Mammary epithelial cell (primary cell): ENCODE data around the gene PITPNB.

ENCODE experiments used
- EZH2 ChIP-seq: IDR thresholded peaks from 2 replicates; pipeline ENCODE4 v1.6.1; 2012; ENCODE audit warnings: low read length, inconsistent platforms, borderline replicate concordance
- TF ChIP-seq, protein P1 (sequence below), 2 donors: IDR thresholded peaks in 1 of 2; conservative IDR thresholded peaks in 1 of 2; 2 replicates each; pipeline ENCODE4 v1.5.1; 2011 to 2012; ENCODE audit warnings: inconsistent platforms in 2 of 2, low read length in 2 of 2, mild to moderate bottlenecking in 2 of 2, control low read depth in 1 of 2, low read depth in 1 of 2; ENCODE audit not compliant: insufficient read depth in 1 of 2; ENCODE audit errors: extremely low read depth in 1 of 2

DNA sequence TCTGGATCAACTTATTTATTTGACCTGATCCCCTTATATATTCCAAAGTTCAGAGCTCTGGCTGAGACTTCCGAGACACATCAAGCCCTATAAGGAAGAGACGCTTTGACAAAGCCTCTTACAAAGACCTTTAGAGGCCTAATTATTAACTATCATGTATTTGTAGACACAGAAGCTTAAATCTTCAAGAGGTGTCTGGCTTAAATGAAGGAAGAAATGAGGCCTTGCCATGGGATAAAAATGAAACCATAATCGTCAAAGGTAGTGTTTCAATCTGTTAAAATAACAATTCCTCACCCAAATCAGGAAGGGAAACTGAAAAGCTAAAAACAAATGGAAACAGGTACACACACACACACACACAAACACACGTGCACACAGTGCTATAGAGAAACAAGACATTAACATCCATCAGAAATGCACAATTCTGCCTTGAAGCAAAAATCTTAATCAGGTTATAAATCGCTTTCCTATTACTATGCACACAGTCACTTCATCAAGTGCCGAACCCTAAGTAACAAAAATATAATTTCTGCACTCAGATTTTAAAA is 50.2 kb downstream of the PITPNB start:
- TF ChIP-seq, protein P1, sequence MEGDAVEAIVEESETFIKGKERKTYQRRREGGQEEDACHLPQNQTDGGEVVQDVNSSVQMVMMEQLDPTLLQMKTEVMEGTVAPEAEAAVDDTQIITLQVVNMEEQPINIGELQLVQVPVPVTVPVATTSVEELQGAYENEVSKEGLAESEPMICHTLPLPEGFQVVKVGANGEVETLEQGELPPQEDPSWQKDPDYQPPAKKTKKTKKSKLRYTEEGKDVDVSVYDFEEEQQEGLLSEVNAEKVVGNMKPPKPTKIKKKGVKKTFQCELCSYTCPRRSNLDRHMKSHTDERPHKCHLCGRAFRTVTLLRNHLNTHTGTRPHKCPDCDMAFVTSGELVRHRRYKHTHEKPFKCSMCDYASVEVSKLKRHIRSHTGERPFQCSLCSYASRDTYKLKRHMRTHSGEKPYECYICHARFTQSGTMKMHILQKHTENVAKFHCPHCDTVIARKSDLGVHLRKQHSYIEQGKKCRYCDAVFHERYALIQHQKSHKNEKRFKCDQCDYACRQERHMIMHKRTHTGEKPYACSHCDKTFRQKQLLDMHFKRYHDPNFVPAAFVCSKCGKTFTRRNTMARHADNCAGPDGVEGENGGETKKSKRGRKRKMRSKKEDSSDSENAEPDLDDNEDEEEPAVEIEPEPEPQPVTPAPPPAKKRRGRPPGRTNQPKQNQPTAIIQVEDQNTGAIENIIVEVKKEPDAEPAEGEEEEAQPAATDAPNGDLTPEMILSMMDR (conservative IDR thresholded peaks at IDR 0.05 in 1 of 2, IDR thresholded peaks at IDR 0.05 in 1 of 2; ENCODE audit: extremely low read depth in 1 of 2, insufficient read depth in 1 of 2, low read depth in 1 of 2, low read length in 2 of 2) = no peak
- TF ChIP-seq EZH2 = no peak
